NCI-H345 treated with DMSO at 0.1 percent for 48 hours (cell line): Measurements from ENCODE around the gene RNF114.
A peak's percentile ranks its signal among the peaks of the same experiment; 100 is the strongest.
"Not testable (repeated sequence)": the region's sequence is repeated elsewhere in the genome, so short reads cannot be mapped to it uniquely, and the experiment has no call there.

Experiments used
- DNase-seq: peaks from one replicate; lab custom pipeline; 2025; ENCODE audit not compliant: unreplicated experiment; lab: John Stamatoyannopoulos, UW

The RNF114 gene, protein sequence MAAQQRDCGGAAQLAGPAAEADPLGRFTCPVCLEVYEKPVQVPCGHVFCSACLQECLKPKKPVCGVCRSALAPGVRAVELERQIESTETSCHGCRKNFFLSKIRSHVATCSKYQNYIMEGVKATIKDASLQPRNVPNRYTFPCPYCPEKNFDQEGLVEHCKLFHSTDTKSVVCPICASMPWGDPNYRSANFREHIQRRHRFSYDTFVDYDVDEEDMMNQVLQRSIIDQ

DNA sequence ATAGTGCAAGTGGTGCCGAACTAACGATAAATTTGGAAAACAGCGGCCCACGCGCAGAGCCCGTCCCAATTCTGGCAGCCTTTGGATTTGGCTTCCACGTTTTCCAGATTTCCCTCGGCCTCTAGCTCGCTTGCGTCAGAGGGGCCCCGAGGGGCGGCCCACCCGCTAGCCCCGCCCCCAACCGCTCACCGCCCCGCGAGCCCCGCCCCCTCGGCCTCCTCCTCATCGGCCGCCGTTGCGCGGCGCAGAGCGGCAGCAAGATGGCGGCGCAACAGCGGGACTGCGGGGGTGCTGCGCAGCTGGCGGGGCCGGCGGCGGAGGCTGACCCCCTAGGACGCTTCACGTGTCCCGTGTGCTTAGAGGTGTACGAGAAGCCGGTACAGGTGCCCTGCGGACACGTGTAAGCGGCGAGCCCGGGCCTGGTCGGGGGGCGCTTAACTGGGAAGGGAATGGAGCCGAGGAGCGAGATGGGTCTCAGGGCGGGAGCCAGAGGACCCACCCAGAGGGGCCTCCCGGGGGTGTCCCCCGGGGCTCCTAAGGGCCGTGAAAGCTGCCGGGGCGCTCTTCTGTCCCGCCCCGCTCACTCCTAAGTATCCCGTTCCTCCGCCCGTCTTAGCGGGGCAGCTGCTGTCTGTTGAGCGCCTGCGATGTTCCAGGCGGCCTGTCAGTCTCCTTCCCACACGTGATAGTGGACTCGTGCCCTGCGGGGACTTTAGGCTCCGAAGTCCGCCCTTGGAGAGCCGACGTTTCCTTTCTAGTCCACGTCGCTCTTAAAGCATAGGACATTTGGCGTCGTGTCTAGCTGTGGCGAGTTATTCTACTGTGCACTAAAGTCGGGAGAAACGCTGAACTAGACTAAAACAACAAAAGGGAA is at the start of gene RNF114:
TSS of gene RNF114 (plus strand) at position 245 of the 874 bp plus-strand sequence. CDS start at position 261, 16 bp downstream.
- peak; percentile 87 for DNase-seq

DNA sequence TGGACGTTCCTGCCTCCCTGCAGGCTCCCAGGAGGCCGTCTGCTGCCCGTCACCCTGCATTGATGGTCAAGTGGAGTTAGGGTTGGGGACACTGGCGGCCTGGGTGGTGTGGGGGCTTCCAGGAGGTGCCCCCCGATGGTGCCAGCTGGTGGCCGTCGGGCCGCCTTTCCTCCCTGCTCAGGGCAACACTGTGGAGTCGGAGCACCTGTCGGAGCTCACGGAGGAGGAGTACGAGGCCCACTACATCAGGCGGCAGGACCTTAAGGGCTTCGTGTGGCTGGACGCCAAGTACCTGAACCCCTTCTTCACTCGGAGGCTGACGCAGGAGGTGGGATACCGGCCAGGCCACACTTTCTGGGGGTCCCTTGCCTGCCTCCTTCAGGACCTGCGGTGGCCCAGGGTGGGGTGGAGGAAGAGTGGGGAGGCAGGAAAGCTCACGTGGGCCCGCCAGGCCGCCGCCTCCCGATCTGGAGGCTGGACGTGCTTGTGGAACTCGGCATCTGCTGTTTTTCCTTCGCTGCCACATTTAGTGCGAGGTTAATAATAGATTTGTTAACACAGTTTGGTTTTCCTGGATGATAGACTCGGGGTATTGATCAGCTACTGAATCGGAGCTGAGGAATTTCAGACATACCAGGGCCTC is 49.5 kb upstream of the RNF114 start:
- DNase-seq: no peak

DNA sequence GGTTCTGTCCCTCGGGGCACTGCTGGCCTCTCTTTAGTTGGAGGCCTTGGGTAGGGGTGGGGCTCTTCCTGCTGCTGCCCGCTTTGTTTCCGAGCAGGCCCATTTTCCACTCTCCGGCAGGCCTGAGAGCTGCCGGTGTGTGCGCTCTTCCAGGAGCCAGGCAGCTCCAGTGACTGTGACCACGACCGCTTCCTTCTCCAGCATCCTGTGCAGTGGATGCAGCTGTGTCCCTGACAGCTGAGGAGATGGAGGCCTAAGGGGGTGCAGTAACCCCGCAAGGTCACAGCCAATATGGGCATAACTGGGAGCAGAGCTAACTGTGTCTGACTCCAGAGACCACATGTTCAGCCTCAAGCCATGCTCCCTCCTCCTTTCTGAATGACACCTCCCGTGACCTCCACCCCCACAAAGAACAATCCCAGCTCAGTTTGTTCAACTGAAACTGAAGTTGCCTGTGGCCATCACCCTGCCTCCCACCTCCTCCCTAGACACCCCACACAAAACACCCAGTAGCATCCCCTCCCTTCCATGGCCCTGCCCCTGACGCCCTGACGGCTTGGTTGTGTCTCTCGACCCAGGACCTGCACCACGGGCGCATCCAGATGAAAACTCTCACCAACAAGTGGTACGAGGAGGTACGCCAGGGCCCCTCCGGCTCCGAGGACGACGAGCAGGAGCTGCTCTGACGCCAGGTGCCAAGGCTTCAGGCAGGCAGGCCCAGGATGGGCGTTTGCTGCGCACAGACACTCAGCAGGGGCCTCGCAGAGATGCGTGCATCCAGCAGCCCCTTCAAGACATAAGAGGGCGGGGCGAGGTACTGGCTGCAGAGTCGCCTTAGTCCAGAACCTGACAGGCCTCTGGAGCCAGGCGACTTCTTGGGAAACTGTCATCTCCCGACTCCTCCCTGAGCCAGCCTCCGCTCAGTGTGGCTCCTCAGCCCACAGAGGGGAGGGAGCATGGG is 48.7 kb upstream of the RNF114 start:
- no peak for DNase-seq

DNA sequence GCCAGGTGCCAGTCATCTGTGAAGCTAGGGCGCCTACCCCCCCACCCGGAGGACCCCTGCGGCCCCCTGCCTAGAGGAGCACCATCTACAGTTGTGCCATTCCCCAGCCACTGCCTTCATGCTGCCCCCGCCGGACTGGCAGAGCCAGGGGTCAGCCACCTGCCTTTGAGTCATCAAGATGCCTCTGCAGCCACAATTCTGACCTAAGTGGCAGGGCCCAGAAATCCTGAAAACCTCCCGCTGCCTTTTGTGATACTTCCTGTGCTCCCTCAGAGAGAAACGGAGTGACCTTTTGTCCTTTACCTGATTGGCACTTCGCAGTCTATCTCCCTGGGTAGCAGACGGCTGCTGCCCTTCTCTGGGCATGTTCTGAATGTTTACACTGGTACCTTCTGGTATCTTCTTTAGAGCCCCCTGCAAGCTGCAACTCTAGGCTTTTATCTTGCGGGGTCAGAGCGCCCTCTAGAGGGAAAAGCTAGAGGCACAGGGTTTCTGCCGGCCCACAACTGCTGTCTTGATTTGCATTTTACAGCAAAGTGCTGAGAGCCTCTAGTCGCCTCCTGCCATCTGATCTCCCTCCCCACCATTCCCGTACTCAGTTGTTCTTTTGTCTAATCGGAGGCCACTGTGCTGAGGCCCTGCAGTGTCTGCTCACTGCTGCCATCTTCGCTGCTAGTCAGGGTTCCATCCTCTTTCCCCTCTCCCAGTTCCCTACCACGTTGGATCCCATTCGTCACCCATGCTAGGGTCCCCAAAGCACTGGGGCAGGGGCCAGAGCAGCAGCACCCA is 47.8 kb upstream of the RNF114 start:
- peak; percentile 11 for DNase-seq

DNA sequence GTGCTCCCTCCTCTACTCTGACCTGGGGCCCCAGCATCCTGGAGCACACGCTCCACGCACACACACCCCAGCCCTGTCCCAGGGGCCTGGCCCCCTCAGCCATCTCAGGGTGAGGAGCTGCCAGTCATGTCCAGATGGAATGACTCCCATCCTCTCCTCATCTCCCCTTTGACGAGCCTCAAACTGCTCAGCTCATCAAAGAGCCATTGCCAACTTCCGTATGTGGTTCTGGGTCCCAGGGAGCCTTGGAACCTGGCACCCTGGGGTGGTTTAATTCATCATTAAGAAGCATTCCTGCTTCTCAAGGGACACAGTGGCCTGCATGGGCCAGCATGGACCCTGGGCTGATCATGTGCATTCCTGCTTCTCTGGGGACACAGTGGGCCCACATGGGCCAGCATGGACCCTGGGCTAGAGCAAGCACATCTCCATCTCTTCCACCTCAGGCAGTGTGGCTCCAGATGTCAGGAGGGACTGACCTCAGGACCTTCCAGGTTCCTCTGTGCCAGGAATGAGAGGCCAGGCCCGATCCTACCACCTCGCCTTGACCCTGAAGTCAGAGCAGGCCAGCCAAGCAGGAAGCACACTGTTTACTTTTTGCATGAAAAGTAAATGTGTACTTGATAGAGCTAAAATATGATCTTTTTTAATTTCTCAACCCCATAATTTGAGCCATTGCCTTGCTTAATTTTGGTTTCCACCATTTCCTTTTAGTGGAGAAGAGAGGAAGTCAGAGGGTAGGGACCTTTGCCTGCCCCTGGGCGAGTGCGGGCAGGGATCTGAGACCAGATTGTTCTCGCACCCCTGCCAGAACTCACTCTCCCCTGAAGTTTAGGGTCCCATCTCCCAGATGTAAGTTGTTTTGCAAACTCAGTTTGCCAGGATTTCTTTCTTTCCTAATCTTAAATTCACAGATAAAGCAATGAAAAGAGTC is 46.9 kb upstream of the RNF114 start:
- no peak for DNase-seq

DNA sequence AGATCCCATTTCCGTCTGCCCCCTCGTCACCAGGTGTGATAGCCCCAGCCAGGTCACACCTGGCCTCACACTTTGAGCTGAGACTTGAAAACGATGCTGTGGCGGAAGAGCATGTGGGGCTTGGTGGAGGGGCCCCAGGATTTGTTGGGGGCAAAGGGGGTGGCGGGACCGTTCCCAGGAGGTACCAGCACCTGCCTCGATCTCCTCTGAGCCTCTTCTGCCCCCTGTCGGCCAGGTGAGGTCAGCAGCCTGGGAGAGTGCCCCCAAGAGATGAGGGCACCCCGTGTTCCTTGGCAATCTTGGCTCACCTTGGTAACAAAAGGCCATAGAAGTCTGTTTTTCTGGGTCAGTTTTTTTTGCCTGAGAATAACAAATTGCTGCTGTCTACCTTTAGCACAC is 46.3 kb upstream of the RNF114 start:
- no peak for DNase-seq

DNA sequence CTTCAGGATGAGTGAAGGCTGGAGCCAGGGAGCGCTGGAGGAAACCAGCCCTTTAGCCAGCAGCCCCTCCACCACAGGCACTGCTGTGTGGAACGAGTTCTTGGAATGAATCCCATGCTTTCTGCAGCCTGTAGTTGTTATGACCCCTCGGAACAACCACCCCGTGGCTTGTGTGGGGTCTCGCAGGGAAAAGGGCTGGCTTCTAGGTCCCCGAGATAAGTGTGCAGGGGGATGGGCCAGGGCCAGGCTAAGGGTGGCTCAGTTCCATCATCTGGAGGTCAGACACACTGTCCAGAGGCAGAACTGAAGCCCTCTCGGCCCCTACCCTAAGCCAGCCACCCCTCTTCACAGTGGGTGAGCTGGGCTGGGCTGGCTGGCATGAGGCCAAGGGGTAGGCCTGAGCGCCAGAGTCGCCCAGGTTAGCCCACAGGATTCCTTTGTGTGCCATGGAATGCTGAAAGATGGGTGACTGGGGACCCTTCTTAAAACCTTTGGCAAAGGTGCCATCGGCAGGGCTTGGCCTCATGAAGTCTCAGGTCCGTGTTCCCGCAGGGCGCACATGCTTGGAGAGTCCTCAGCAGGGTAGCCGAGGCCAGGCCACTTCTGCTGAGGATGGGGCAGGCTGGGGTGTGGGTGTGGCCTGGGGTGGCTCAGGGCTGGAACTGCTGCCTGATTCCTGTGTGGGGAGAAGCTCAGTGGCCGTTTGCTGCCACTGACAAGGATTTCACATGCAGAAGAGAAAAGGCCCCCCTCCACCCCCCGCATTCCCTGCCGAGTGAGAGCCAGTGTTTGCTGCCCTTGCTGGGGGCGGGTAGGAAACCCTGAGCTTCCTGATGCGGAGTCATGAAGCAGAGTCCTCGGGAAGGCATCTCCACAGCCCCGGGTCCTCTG is 45.5 kb upstream of the RNF114 start:
- no peak for DNase-seq

DNA sequence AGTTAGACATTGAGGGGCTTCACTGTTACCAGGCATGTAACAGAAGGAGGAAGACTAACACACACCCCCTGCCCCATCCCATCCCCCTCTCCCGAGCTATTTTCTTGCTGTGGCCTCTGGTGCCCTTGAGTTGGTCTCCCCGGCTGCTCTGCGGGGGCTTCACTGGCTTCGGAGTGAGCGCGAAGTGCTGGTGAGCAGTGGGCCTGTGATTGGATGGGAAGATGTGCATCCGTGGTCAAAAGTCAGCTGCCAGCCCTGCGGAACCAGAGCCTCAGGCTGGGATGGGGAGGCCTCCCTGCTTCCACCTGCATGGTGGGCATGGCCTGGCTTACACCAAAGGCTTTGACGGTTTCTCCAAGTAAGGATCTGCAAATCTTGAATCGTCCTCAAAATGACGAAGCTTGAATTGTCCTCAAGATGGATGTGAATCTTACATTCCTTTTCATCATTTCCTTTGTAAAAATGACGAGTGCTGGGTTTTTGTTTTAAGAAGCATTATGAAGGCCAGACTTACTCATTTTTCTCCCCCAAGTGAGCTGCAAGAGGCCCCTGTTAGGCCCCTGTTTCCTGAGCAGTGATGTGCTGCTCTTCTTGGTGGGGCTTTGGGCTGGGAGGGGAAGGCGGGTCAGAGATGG is 44.6 kb upstream of the RNF114 start:
- DNase-seq: no peak

DNA sequence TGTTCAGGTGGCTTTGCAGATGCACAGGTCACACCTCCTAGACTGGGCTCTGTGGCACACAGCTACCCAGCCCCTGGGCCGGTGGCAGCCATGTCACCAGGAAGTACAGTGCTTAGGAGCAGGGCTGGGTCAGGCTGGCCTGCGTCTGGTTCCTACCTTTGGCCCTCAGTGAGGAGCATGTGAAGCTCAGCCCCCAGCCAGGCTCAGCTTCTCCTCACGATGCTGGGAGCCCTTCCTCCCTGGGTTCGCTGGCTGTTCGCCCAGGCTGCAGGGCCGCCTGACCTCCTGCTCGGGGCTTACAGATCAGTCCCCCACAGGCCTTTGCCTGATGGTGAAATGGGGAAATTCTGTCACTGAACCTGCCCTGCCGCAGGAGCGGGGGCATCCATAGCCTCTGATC is 43.9 kb upstream of the RNF114 start:
- DNase-seq: no peak

DNA sequence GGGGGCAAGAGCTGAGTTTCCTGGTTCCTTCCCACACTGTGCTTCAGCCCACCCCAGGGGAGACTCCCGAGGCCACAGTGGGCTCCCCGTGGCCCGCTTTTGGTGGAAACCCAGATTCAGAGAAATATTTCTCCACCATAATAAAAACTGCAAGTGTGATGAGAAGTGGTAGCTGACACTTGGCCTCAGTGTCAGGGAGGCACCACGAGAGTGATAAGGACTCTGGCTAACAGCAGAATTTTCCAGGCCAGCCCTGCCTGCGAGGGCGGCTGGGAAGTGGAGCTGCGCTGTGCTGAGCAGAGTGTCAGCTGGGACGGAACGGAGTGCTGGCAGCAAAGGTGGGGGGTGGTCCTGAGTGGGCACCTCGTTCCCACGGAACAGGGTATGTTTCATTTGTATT is 43.4 kb upstream of the RNF114 start:
- no peak for DNase-seq

DNA sequence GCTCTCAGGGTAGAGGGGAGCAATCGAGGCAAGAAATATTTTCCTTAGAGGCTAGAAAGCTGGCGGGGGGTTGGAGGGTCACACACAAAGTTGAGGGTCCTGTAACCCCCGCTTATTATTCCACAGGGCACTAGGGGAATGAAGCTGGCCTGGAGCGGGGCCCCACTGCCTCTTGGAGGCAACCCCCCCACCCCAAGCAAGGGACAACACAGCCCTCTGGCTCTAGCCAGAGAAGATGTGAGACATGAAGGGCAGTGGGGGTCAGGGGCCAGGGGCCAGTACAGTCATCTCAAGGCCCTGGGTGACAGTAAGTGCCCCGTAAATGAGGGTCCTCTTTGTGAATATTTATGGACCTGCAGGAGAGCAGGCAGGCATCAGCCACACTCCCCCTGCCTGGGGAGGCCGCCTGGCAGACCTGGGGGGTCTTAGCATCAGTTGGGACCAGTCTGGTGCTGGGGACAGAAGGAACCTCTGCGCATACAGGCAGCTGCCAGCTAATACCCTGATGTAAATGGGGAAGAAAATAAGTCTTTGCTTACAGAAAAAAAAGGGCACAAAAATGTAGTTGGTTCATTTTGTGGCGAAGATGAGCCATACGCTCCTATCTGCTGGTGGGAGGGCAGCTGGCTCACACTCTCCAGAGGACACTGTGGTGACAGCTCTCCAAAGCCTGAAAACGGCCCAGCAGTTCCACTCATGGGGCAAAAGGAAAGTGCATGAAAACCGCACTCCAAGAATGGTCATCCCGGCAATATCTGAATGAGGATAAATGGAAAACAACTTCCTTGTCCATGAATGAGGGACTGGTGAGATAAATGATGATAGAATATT is 42.7 kb upstream of the RNF114 start:
- DNase-seq: no peak

DNA sequence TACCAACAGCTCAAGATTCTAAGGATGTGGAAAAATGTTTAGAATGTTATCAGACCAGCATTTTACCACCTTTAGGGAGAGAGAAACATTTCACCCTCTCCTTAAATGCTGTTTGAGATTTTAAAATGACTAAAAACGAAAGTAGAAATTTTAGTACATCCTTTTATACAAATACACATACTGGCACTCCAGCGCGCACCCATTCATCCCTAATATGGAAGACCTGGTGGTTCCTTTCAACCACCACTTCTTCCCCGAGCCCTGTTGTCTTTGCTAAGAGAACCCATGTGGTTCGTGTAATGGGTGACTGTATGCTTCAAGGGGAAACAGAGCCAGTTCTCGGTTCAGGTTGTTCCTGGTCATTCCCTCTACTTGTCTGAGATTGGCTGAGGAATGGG is 42.1 kb upstream of the RNF114 start:
- DNase-seq: no peak

DNA sequence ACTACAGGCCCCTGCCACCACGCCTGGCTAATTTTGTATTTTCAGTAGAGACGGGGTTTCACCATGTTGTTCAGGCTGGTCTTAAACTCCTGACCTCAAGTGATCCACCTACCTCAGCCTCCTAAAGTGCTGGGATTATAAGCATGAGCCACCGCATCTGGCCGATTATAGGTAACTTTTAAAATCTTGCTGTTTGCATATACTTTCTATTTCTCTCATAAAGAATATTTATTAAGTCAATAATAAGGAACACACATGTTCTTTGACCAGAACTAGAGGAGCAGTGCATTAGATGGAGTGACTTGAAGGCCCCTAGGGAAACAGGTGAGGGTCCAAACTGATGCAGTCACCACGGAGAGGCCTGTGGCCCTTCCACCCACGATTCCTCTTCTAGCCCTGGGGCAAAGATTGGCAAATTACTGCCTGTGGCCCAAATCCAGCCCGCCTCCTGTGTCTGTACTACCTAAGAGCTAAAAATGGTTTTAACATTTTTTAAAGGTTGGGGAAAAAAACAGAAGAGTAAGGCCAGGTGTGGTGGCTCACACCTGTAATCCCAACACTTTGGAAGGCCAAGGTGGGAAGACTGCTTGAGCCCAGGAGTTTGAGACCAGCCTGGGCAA is 40.6 kb upstream of the RNF114 start:
- DNase-seq: not testable (repeated sequence)

DNA sequence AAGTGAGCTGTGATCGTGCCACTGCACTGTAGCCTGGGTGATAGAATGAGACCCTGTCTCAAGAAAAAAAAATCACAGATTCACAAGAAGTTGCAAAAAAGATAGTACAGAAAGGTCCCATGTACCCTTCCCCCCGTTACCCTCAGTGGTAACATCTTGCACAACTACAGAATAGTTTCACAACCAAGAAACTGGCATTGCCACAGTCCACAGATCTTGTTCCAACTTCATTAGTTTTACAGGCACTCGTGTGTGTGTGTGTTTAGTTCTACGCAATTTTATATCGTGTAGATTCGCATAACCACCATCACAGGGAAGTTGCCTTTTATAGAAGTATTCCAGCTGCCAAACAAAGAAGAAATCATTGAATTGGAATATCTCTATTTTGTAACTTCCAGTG is 40.0 kb upstream of the RNF114 start:
- DNase-seq: no peak

DNA sequence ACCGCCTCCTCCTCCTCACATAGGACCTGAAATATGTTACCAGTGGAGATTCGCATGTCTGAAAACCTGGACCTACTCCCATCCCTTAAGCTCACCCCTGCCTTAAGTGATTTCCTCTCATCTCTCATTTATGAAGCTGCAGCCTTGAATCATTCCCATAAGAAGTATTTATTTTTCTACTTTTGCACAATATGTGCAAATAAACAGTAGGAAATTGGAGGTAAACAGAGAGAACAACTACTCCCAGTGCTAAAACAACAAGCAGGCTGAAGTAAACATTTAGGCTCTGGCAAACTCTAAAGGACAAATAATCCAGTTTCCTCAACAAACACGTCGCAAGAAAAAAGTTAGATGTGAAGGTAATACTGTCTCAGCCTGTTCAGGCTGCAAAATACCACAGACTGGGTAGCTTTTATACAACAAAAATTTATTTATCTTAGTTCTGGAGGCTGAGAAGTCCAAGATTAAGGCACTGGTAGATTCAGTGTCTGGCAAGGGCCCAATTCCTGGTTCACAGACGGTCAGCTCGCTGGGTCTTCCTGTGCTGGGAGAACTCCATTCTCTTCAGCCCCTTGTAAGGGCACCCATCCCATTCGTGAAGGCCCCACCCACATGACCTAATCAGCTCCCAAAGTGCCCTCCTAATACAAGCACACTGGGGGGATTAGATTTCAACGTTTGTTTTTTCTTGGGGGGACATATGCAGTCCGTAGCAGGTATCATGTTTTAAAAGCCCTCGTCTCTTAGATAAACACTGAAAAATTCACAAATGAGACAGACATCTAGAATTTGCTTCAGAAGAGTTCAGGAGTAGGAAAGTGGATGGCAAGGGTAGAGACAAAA is 36.4 kb upstream of the RNF114 start:
- DNase-seq: no peak
